Colonic mucosa (tissue), 4 donors: ENCODE results near the gene SNRNP70. TPM values are rescaled to one million over a fixed set of nuclear protein-coding genes. Genes with fewer than 3 reads are reported as not detected.

Experiments
- DNase-seq: peaks from one replicate; pipeline ENCODE4 v3.0.0-alpha.2; 2020
- H3K27ac ChIP-seq: fragments of 200-600 bp; one replicate; pipeline ENCODE4 v1.8.0; 2021
- H3K27me3 ChIP-seq: fragments of 200-600 bp; one replicate; pipeline ENCODE4 v1.8.0; 2021
- H3K36me3 ChIP-seq: fragments of 200-600 bp; one replicate; pipeline ENCODE4 v1.8.0; 2021
- H3K4me1 ChIP-seq: fragments of 200-600 bp; one replicate; pipeline ENCODE4 v1.8.0; 2021; ENCODE audit warnings: mild to moderate bottlenecking
- H3K4me3 ChIP-seq: fragments of 200-600 bp; one replicate; pipeline ENCODE4 v1.8.0; 2021
- H3K9ac ChIP-seq, 2 donors: one replicate each; pipeline ENCODE4 v1.7.0; 2013; ENCODE audit warnings: control low read depth in 2 of 2, low read depth in 2 of 2, low read length in 2 of 2
- H3K9me3 ChIP-seq: fragments of 200-600 bp; one replicate; pipeline ENCODE4 v1.8.0; 2021
- CTCF ChIP-seq: fragments of 200-600 bp; IDR thresholded peaks from one replicate; pipeline ENCODE4 v1.8.0; 2022; ENCODE audit warnings: antibody characterized with exemption, mild to moderate bottlenecking
- intact Hi-C: fragments of 100-400 bp; cut with DNase I; formaldehyde crosslinking; loops from one replicate; pipeline ENCODE4 v1.14.1; 2022
- total RNA-seq, 2 donors: library from RNA; stranded (reverse); fragmentation: NEBNext Ultra II Directional in 1 of 2; extraction: Animal tissue kit (Norgen Biotek cat#: 25700) in 1 of 2; gene quantifications; one replicate each; pipeline ENCODE4 v1.2.1, GENCODE V29; 2021
- donor health status: healthy.
- donor health status: DM: no; HTN: no; CAD: no.
- donor health status: DM: no; HTN: no; CAD: no.

Gene SNRNP70
- total RNA-seq, 2 donors from 2014 or later, result 124 to 204 TPM

DNA sequence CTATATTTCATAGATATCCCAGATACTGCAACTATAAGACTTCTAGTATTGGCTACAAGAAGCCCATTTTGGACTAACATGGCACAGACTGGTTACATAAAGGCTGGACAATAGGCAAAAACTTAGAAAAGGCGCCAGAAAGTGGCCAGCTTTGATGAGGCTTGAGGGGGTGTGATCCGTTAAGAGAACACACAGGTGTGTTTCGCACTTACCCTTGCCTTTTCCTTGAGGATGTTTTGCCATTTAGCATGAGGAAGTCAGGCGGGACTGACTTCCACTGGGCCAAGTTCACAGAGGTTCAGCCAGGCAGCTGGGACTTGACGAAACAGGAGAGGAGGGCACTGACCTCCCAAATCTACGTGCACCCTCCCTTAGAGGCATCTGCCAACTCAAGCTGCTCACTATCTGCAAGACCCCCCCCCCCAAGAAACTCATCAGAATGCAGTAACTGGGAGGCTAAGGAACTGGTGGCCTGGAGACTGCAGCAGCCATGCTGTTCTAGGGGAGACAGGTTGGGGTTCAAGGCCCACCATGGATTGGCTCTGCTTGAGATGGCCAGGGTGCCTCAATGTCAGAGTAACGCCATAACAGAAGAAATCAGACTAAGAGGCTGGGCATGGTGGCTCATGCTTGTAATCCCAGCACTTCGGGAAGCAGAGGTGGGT lies 24.4 kb downstream of the SNRNP70 start:
- Histone ChIP-seq H3K9ac (no peak overlapping the region), H3K36me3 (peaks cover 20% of the 10 kb centered on the region), H3K4me3 (no peak overlapping the region), H3K27me3 (no peaks in the 10 kb centered on the region), H3K27ac (no peak overlapping the region), H3K4me1 (peaks cover 4% of the 10 kb centered on the region), H3K9me3 (no peaks in the 10 kb centered on the region)
- intact Hi-C loops, result no loop called here
- no peak for DNase-seq
- TF ChIP-seq CTCF, result no peak

DNA sequence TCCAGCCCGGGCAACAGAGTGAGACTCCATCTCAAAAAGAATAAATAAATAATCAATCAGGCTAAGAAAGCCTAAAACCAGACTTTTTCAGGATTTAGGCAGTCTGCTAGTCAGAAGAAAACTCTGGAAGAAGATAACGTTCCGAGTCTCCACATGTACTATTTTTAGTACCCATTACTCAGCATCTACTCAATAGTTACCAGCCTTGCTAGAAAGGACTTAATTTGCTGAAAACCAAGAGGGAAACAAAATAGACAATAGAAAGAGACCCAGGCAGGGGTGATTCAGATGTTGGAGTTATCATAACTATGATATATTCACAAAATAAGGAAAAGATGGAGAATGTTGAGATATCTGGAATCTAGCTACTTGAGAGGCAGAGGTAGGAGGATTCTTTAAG lies 25.3 kb downstream of the SNRNP70 start:
- H3K27me3 ChIP-seq, result no peaks in the 10 kb centered on the region
- intact Hi-C loops, result no loop called here
- no peak overlapping the region for H3K9ac ChIP-seq
- peaks cover 8% of the 10 kb centered on the region for H3K4me1 ChIP-seq
- DNase-seq, result no peak
- peaks cover 20% of the 10 kb centered on the region for H3K36me3 ChIP-seq
- H3K4me3 ChIP-seq, result no peak overlapping the region
- no peak overlapping the region for H3K27ac ChIP-seq
- H3K9me3 ChIP-seq, result no peaks in the 10 kb centered on the region
- TF ChIP-seq CTCF, result no peak

DNA sequence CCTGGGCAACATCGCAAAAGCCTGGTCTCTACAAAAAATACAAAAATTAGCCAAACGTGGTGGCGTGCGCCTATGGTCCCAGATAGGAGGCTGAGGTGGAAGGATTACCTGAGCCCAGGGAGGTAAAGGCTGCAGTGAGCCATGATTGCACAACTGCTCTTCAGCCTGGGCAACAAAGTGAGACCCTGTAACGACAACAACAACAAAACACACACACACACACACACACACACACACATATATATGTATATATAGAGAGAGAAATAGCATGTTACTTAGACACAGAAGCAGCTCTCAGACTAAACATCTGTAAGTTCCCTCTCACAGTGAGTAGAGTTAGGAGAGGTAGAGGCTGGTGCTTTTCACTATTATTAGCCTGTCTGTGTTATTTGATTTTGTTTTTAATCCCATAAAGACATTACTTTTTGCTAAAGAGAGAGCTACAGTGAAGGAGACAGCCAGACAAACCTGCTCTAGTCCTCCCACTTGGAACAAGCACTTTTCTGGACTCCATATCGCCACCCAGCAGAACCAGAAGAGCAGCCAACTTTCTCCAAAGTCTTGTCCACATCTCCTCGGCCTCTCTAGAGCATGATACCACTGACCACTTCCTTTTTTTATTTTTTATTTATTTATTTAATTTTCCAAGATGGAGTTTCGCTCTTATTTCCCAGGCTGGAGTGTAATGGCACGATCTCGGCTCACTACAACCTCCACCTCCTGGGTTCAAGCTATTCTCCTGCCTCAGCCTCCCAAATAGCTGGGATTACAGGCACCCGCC lies 26.2 kb downstream of the SNRNP70 start:
- Histone ChIP-seq H3K27ac (no peak overlapping the region), H3K9ac (no peak overlapping the region), H3K4me1 (peaks cover 8% of the 10 kb centered on the region), H3K9me3 (no peaks in the 10 kb centered on the region), H3K4me3 (no peak overlapping the region), H3K27me3 (no peaks in the 10 kb centered on the region), H3K36me3 (peaks cover 20% of the 10 kb centered on the region)
- intact Hi-C loops, result no loop called here
- no peak for DNase-seq
- TF ChIP-seq CTCF, result no peak

DNA sequence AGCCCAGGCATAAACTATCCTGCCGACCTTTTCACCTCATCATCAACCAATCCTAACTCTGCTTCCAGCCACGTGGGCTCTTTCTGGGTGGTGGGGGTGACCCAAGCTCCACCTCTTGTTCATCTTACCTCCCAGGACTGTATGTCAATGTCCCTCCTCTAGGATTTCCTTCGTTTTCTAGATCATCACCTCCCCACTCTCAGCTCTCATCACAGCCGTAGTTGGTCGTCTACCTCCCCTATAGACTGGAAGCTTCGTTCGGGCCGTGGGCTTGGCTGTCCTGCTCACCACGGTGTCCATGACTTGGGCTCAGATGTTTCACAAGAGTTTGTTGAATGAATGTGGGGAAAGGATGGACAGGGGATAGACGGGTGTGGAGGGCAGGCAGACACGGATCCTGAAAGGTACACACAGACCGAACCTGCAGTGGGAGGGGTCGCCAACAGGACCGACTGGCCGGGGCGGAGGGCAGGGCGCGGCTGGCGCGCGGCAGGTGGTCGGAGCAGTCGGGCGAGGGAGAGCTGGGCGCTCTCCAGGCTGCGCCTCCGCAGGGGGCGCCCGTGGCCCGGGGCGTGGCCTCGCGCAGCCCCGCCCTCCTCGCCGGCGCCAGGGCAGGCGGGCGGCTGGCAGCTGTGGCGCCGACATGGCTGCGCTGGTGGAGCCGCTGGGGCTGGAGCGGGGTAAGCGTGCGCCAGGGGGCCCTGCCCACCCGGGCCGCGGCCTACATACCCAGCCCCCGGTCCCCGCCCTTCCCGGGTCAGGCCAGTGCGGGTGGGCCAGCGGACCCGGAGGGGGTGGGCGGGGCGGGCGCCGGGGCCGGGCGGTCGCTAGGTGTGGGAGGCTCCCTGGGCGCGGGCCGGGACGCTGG lies 28.7 kb downstream of the SNRNP70 start, which contains the start of gene LIN7B:
LIN7B (plus strand) TSS at position 609 of the 868 bp plus-strand sequence; CDS start at position 644, 35 bp downstream.
- TF ChIP-seq CTCF, result no peak
- peaks cover under 1% of the 10 kb centered on the region for H3K36me3 ChIP-seq
- H3K27me3 ChIP-seq, result no peaks in the 10 kb centered on the region
- intact Hi-C loops, result no loop called here
- peak; percentile 65 for DNase-seq
- peaks cover 17% of the 10 kb centered on the region for H3K4me1 ChIP-seq
- H3K4me3 ChIP-seq, result peak within 1 kb of the TSS; percentile 89
- peak within 1 kb of the TSS; percentile 64 for H3K27ac ChIP-seq
- peak within 1 kb of the TSS; percentile 66 to 84 for H3K9ac ChIP-seq
- no peaks in the 10 kb centered on the region for H3K9me3 ChIP-seq

DNA sequence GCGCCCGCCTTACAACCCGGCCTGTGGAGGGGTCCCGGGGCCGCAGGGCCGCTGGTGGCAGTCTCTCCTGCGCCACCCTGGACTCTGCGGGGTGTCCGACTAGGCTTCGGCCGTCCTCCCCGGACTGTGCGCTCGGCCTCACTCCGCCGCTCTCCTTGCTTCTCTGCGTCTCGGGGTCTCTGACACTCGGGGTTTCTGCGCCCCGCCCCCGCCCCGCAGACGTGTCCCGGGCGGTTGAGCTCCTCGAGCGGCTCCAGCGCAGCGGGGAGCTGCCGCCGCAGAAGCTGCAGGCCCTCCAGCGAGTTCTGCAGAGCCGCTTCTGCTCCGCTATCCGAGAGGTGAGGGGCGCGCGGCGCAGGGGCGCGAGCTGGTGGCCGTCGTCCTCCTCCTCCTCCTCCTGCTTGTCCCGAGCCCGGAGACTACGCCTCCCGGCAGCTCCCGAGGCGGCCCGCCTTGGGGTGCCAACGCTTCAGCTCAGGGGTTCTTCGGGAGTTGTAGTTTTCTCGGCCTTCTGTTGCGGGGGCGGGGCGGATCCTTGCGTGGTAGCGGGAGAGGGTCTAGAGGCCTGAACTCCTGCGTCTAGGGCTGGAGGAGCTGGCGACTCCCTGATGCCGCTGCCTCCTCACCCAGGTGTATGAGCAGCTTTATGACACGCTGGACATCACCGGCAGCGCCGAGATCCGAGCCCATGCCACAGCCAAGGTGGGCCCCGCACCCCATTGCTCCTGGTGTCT lies 29.5 kb downstream of the SNRNP70 start:
- Histone ChIP-seq H3K27ac (peak overlapping the region; percentile 64), H3K36me3 (no peaks in the 10 kb centered on the region), H3K27me3 (no peaks in the 10 kb centered on the region), H3K4me1 (peaks cover 19% of the 10 kb centered on the region), H3K9me3 (no peaks in the 10 kb centered on the region), H3K4me3 (peak overlapping the region; percentile 89), H3K9ac (peak overlapping the region; percentile 63 to 84)
- peak; percentile 69 for DNase-seq
- intact Hi-C loops, result no loop called here
- TF ChIP-seq CTCF, result no peak
